GM12892 (cell line): ENCODE measurements around the gene SPTBN1.

Experiments
- POLR2A ChIP-seq: IDR thresholded peaks from 2 replicates; pipeline ENCODE4 v1.6.1; 2011; ENCODE audit warnings: low read depth, low read length, control low read depth
- POLR2AphosphoS5 ChIP-seq: IDR thresholded peaks from 2 replicates; pipeline ENCODE4 v1.6.1; 2011; ENCODE audit warnings: low read depth, low read length, control low read depth

GRCh38 chr2:54687595-54688152, 231.5 kb downstream of the SPTBN1 start:
- TF ChIP-seq POLR2A, result no peak
- no peak for TF ChIP-seq POLR2AphosphoS5
